Measurements from ENCODE around the gene FNDC3B.

The FNDC3B gene

GRCh38 chr3:172085557-172085895, 46.1 kb downstream of the FNDC3B start:
- no peaks in the 10 kb centered on the region for H3K36me3 ChIP-seq (ENCODE audit: insufficient read depth, low read length)
- no peak overlapping the region for H3K4me2 ChIP-seq (ENCODE audit: low read depth, low read length, poor library complexity, severe bottlenecking)
- TF ChIP-seq EZH2phosphoT487 (IDR thresholded peaks at IDR 0.05; ENCODE audit: borderline replicate concordance): no peak
- TF ChIP-seq, protein P1, sequence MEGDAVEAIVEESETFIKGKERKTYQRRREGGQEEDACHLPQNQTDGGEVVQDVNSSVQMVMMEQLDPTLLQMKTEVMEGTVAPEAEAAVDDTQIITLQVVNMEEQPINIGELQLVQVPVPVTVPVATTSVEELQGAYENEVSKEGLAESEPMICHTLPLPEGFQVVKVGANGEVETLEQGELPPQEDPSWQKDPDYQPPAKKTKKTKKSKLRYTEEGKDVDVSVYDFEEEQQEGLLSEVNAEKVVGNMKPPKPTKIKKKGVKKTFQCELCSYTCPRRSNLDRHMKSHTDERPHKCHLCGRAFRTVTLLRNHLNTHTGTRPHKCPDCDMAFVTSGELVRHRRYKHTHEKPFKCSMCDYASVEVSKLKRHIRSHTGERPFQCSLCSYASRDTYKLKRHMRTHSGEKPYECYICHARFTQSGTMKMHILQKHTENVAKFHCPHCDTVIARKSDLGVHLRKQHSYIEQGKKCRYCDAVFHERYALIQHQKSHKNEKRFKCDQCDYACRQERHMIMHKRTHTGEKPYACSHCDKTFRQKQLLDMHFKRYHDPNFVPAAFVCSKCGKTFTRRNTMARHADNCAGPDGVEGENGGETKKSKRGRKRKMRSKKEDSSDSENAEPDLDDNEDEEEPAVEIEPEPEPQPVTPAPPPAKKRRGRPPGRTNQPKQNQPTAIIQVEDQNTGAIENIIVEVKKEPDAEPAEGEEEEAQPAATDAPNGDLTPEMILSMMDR (conservative IDR thresholded peaks at IDR 0.05; ENCODE audit: low read length): no peak
- H3K27me3 ChIP-seq (ENCODE audit: insufficient read depth, low read length, poor library complexity, severe bottlenecking): no peaks in the 10 kb centered on the region
- H3K9me3 ChIP-seq (ENCODE audit: insufficient read depth, low read depth, low read length): no peaks in the 10 kb centered on the region
- no peaks in the 10 kb centered on the region for H3K9me2 ChIP-seq (replicated peaks; ENCODE audit: low read depth, low read length)
- peaks cover 10% of the 10 kb centered on the region for H3K4me1 ChIP-seq (ENCODE audit: insufficient read depth, low read length, poor library complexity, severe bottlenecking)
- H2AFZ ChIP-seq (ENCODE audit: low read length): no peak overlapping the region
- no peak overlapping the region for H3K4me3 ChIP-seq (ENCODE audit: low read length, poor library complexity, severe bottlenecking)
- no peaks in the 10 kb centered on the region for H3F3A ChIP-seq (ENCODE audit: low read depth)
- peaks cover 1% of the 10 kb centered on the region for H4K20me1 ChIP-seq (ENCODE audit: insufficient read depth, low read length, poor library complexity, severe bottlenecking)
- peaks cover 9% of the 10 kb centered on the region; the same call in 1 of the 2 replicates for H3K79me2 ChIP-seq (ENCODE audit: insufficient read depth, low read length)
- no peak overlapping the region for H3K9ac ChIP-seq (ENCODE audit: low read depth, low read length, poor library complexity, severe bottlenecking)

- Histone ChIP-seq H3F3A (ENCODE audit: low read depth) (no peaks in the 10 kb centered on the region), H3K79me2 (ENCODE audit: insufficient read depth, low read length) (peaks cover 9% of the 10 kb centered on the region; the same call in 1 of the 2 replicates), H3K4me2 (ENCODE audit: low read depth, low read length, poor library complexity, severe bottlenecking) (no peak overlapping the region), H3K9me2 (replicated peaks; ENCODE audit: low read depth, low read length) (no peaks in the 10 kb centered on the region), H4K20me1 (ENCODE audit: insufficient read depth, low read length, poor library complexity, severe bottlenecking) (no peaks in the 10 kb centered on the region), H2AFZ (ENCODE audit: low read length) (no peak overlapping the region), H3K27me3 (ENCODE audit: insufficient read depth, low read length, poor library complexity, severe bottlenecking) (no peaks in the 10 kb centered on the region), H3K36me3 (ENCODE audit: insufficient read depth, low read length) (no peaks in the 10 kb centered on the region), H3K9ac (ENCODE audit: low read depth, low read length, poor library complexity, severe bottlenecking) (no peak overlapping the region), H3K9me3 (ENCODE audit: insufficient read depth, low read depth, low read length) (no peaks in the 10 kb centered on the region), H3K4me1 (ENCODE audit: insufficient read depth, low read length, poor library complexity, severe bottlenecking) (peaks cover 10% of the 10 kb centered on the region), H3K4me3 (ENCODE audit: low read length, poor library complexity, severe bottlenecking) (no peak overlapping the region)
- TF ChIP-seq, protein P1 (conservative IDR thresholded peaks at IDR 0.05; ENCODE audit: low read length): no peak
- no peak for TF ChIP-seq EZH2phosphoT487 (IDR thresholded peaks at IDR 0.05; ENCODE audit: borderline replicate concordance)
These were observed 46.7 kb downstream of the FNDC3B start for GRCh38 chr3:172086071-172086470.

DNA sequence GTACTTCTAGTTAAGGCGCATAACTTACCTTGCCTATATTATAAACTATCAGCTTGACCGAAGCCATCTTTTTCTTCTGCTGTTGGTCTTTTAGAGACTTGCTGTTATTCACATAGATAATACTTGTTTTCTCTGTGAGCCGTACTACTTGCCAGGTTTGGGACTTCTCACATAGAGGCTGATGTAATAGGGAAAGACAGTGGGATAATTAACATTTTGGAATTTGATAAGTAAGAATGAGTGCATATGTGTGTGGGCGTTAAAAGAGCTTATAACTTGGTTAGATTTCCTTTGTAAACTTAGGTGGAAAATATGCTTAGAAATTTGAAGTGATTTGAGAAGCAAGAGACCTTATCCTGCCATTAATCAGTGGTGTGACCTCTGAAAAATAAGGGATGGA, 47.8 kb downstream of the FNDC3B start:
- Histone ChIP-seq H3K79me2 (ENCODE audit: insufficient read depth, low read length) (peaks cover 9% of the 10 kb centered on the region; the same call in 1 of the 2 replicates), H3F3A (ENCODE audit: low read depth) (no peaks in the 10 kb centered on the region), H3K27me3 (ENCODE audit: insufficient read depth, low read length, poor library complexity, severe bottlenecking) (no peaks in the 10 kb centered on the region), H3K4me3 (ENCODE audit: low read length, poor library complexity, severe bottlenecking) (no peak overlapping the region), H3K9ac (ENCODE audit: low read depth, low read length, poor library complexity, severe bottlenecking) (no peak overlapping the region), H4K20me1 (ENCODE audit: insufficient read depth, low read length, poor library complexity, severe bottlenecking) (no peaks in the 10 kb centered on the region), H3K4me1 (ENCODE audit: insufficient read depth, low read length, poor library complexity, severe bottlenecking) (peaks cover 10% of the 10 kb centered on the region), H3K9me2 (replicated peaks; ENCODE audit: low read depth, low read length) (no peaks in the 10 kb centered on the region), H3K4me2 (ENCODE audit: low read depth, low read length, poor library complexity, severe bottlenecking) (no peak overlapping the region), H2AFZ (ENCODE audit: low read length) (no peak overlapping the region), H3K9me3 (ENCODE audit: insufficient read depth, low read depth, low read length) (no peaks in the 10 kb centered on the region), H3K36me3 (ENCODE audit: insufficient read depth, low read length) (no peaks in the 10 kb centered on the region)
- no peak for TF ChIP-seq EZH2phosphoT487 (IDR thresholded peaks at IDR 0.05; ENCODE audit: borderline replicate concordance)
- TF ChIP-seq, protein P1 (conservative IDR thresholded peaks at IDR 0.05; ENCODE audit: low read length): no peak

All from Loucy (cell line).